ENCODE measurements around the gene SYT5. TPM values are rescaled to one million over a fixed set of nuclear protein-coding genes. Genes with fewer than 3 reads are reported as not detected.

SYT5 gene
- total and polyA plus RNA-seq, 10 donors: 0.06 to 1.4 (median 0.18) TPM; not detected in 6

DNA sequence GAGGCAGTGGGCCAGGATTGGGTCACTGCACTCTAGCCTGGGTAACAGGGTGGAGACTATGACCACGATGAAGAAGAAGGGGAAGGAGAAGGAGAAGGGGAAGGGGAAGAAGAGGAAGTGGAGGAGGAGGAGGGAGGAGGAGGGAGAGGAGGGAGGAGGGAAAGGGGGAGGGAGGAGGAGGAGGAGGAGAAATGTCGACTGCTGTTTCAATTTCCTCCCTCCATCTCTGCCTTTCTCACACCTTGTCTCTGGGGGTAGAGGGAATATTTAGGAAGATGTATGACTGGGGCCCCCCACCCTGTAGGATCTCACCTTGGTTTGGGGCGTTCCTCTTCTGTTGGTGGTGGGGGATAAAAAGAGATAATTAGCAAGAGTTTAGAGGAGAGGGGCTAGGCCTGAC is 34.9 kb downstream of the SYT5 start:
- H3K36me3 ChIP-seq: no peaks in the 10 kb centered on the region
- DNase-seq: no peak
- intact Hi-C loops (cut with DNase I; ENCODE audit: low total_unique reads): loop anchor here (10.0 kb wide), 1 partner anchor 360 kb away; no protein-coding TSS in a partner anchor
- H3K27ac ChIP-seq: no peak overlapping the region
- TF ChIP-seq, protein P1, sequence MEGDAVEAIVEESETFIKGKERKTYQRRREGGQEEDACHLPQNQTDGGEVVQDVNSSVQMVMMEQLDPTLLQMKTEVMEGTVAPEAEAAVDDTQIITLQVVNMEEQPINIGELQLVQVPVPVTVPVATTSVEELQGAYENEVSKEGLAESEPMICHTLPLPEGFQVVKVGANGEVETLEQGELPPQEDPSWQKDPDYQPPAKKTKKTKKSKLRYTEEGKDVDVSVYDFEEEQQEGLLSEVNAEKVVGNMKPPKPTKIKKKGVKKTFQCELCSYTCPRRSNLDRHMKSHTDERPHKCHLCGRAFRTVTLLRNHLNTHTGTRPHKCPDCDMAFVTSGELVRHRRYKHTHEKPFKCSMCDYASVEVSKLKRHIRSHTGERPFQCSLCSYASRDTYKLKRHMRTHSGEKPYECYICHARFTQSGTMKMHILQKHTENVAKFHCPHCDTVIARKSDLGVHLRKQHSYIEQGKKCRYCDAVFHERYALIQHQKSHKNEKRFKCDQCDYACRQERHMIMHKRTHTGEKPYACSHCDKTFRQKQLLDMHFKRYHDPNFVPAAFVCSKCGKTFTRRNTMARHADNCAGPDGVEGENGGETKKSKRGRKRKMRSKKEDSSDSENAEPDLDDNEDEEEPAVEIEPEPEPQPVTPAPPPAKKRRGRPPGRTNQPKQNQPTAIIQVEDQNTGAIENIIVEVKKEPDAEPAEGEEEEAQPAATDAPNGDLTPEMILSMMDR (IDR thresholded peaks at IDR 0.05 in 8 of 11, conservative IDR thresholded peaks at IDR 0.05 in 3 of 11): no peak
- TF ChIP-seq POLR2A (IDR thresholded peaks at IDR 0.05) (no peak), POLR2AphosphoS5 (IDR thresholded peaks at IDR 0.05) (no peak)
- peaks cover 0 to 35% (median 19%) of the 10 kb centered on the region in 6 donors for H3K4me1 ChIP-seq
- H3K27me3 ChIP-seq (replicated peaks in 1 of 7): peaks cover 4 to 96% (median 73%) of the 10 kb centered on the region in 7 donors
- 7 to 13% (median 9%) methylated on average over 3 of the region's 3 CpGs for WGBS, 5 donors
- H3K4me3 ChIP-seq: peak overlapping the region in 1 of 8 donors; percentile 56
- H3K9me3 ChIP-seq: no peaks in the 10 kb centered on the region

DNA sequence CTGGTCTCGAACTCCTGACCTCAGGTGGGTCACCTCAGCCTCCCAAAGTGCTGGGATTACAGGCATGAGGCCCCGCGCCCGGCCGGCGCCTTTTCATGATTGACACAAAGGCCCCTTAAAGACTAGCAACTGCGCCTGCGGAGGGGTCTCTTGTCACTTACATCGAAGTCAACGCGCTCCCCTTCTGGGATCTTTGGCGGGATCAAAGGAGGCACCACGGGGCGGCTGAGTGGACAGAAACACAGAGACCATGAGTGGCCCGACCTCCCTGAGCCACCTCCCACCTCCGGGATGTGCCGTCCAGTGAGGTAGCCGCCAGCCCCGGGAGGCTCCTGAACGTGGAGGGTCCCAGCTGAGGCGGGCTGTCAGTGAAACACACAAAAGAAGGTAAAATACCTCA is 38.4 kb downstream of the SYT5 start:
- peaks cover 0 to 35% (median 17%) of the 10 kb centered on the region in 6 donors for H3K4me1 ChIP-seq
- H3K27ac ChIP-seq: no peak overlapping the region
- intact Hi-C loops (cut with DNase I; ENCODE audit: low total_unique reads): loop anchor here (10.0 kb wide), 1 partner anchor 363 kb away; no protein-coding TSS in a partner anchor
- no peak overlapping the region for H3K4me3 ChIP-seq
- 12 to 53% (median 25%) methylated on average over 12 to 21 of the region's 21 CpGs for WGBS, 5 donors
- H3K9me3 ChIP-seq: no peaks in the 10 kb centered on the region
- peaks cover 2 to 99% (median 61%) of the 10 kb centered on the region in 7 donors for H3K27me3 ChIP-seq (replicated peaks in 1 of 7)
- no peaks in the 10 kb centered on the region for H3K36me3 ChIP-seq
- DNase-seq: no peak
- TF ChIP-seq, protein P1 (IDR thresholded peaks at IDR 0.05 in 8 of 11, conservative IDR thresholded peaks at IDR 0.05 in 3 of 11): no peak
- TF ChIP-seq POLR2A (IDR thresholded peaks at IDR 0.05) (no peak), POLR2AphosphoS5 (IDR thresholded peaks at IDR 0.05) (no peak)

DNA sequence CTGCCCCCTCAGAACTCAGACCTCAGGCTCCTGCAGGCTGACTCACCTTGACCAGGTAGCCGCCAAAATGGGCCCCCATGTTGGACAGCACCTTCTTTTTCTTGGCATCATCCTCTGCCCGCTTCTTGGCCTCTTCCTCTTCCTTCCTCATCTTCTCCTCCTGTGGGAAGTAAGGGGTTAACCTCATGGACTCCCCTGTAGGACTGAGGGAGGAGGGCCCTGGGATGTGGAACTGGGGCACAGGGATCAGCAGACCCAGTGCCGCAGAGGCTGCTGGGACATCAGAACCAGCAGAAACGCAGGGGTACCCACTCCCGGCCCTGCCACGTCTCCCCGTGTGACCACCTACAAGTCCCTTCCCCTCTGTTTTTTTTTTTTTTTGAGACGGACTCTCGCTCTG is 42.2 kb downstream of the SYT5 start:
- peaks cover 0 to 29% (median 14%) of the 10 kb centered on the region in 6 donors for H3K4me1 ChIP-seq
- no peak for DNase-seq
- no peaks in the 10 kb centered on the region for H3K9me3 ChIP-seq
- no peak overlapping the region for H3K4me3 ChIP-seq
- peaks cover 0 to 96% (median 29%) of the 10 kb centered on the region in 7 donors for H3K27me3 ChIP-seq (replicated peaks in 1 of 7)
- 55 to 66% (median 59%) methylated on average over 9 of the region's 9 CpGs for WGBS, 5 donors
- TF ChIP-seq POLR2AphosphoS5 (IDR thresholded peaks at IDR 0.05): no peak
- TF ChIP-seq, protein P1 (IDR thresholded peaks at IDR 0.05 in 8 of 11, conservative IDR thresholded peaks at IDR 0.05 in 3 of 11): no peak
- TF ChIP-seq POLR2A (IDR thresholded peaks at IDR 0.05): no peak
- H3K36me3 ChIP-seq: no peaks in the 10 kb centered on the region
- no peak overlapping the region for H3K27ac ChIP-seq
- intact Hi-C loops (cut with DNase I; ENCODE audit: low total_unique reads): no loop called here

DNA sequence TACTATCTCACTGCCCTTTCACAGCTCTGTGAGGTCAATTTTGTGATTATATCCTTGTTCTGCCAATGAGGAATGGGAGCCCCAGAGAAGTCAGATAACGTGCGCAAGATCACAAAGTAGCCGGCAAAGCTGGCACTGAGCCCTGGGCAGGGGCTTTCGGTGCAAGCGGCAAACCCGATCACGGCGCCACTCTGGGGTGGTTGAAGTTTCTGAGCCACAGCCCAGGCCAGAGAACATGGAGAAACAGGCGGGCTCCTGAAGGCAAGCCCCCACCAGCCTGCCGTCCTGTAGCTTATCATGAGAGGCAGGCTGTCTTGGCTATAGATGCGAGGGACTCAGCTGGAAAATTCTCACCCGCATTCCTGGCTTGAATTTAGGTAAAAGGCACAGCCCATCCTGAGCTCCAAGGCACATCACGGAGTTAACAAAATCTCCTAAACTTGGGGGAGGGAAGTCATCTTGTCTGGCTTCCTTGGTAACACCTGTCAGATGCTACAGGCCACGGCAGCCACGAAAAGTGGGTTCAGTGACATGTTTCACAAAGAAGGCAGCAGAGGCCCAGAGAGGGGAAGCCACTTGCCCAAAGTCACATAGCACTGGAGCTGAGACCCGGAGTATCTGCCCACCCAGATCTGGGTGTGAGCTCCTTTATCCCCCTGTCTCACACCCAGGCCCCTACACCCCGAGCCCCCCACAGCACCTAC is 43.5 kb downstream of the SYT5 start:
- Histone ChIP-seq H3K4me1 (peaks cover 0 to 29% (median 13%) of the 10 kb centered on the region in 6 donors), H3K36me3 (no peaks in the 10 kb centered on the region), H3K27ac (no peak overlapping the region), H3K27me3 (replicated peaks in 1 of 7) (peaks cover 0 to 96% (median 15%) of the 10 kb centered on the region in 7 donors), H3K4me3 (no peak overlapping the region), H3K9me3 (no peaks in the 10 kb centered on the region)
- intact Hi-C loops (cut with DNase I; ENCODE audit: low total_unique reads): no loop called here
- WGBS, 5 donors: 82 to 92% (median 85%) methylated on average over 16 to 17 of the region's 17 CpGs
- no peak for DNase-seq
- TF ChIP-seq POLR2AphosphoS5 (IDR thresholded peaks at IDR 0.05) (no peak), POLR2A (IDR thresholded peaks at IDR 0.05) (no peak)
- TF ChIP-seq, protein P1 (IDR thresholded peaks at IDR 0.05 in 8 of 11, conservative IDR thresholded peaks at IDR 0.05 in 3 of 11): no peak
